HG03039 (cell line): ENCODE measurements around the gene SCARF2.
"Not testable (repeated sequence)": the region's sequence is repeated elsewhere in the genome, so short reads cannot be mapped to it uniquely, and the experiment has no call there.

Experiments
- ATAC-seq: cut with Tn5 transposase; IDR thresholded peaks from one replicate; pipeline ENCODE4 v1.9.1; 2021; ENCODE audit warnings: mild to moderate bottlenecking, moderate library complexity; ENCODE audit not compliant: unreplicated experiment

Gene SCARF2

DNA sequence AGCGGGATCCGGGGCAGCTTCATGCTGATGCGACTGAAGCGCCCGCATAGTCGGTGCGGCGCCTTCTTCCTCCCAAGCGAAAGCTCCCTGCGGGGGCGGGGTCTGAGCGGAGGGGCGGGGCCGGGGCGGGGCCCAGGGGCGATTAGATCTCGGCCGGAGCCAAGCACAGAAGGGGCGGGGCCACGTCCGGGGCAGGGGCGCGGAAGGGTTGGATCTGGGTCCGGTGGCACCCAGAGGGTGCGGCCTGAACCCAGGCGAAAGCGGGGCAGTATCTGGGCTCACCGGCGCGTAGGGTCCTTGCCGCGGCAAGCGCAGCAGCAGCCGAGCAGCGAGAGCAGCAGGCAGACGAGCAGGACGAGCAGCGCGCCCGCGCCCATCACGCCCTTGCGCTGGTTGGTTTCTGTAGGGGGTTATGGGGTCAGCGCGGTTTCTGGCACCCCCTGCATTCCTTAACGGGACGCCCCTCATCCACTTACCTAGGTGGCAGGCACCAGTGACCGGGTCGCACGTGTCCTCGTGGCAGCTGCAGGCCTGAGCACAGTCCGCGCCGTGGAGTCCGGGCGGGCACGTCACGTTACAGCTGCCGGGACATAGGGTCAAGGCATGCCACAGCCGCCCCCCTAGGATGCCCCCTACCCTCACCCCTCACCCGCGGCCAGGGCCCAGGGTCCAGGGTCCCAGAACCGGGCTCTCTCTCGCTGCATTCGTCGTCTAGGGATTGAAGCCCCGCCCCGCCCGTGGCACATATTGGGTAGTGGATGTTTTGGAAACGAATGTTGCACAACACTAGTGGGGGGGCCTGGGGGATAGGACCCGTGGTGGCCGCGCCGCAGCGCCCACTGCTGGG is 8.1 kb downstream of the SCARF2 start:
- ATAC-seq, result no peak

DNA sequence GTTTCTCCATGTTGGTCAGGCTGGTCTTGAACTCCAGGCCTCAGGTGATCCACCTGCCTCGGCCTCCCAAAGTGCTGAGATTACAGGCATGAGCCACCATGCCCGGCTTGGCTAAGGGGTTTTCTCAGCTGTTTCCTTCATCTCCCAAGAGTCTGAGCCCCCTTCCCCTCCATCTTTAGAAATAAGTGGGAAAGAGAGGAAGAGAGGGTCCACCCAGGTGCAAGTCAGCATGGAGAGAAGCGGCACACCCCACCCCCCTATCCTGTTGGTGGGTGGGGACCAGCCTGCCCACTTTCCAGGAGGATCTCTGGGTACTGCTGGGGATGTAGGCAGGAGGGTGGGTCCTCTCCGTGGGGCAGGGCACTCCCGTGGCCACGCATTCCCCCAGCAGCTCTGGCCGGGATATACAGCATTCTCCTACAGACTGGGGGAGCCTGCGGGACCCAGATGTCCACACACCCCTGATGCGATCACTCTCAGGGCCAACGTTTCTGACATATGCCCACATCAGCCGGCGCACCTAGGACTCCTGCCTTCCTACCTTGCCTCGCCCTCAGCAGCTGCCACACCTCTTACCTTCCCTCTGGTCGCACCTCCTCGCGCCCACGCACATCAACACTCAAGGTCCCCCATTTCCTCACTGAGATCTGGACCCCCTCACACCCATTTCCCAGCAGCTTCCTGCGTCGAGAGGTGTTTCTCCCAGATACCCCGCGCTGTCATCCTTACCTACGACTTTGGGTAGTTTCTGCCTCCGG is 8.9 kb downstream of the SCARF2 start:
- no peak for ATAC-seq

DNA sequence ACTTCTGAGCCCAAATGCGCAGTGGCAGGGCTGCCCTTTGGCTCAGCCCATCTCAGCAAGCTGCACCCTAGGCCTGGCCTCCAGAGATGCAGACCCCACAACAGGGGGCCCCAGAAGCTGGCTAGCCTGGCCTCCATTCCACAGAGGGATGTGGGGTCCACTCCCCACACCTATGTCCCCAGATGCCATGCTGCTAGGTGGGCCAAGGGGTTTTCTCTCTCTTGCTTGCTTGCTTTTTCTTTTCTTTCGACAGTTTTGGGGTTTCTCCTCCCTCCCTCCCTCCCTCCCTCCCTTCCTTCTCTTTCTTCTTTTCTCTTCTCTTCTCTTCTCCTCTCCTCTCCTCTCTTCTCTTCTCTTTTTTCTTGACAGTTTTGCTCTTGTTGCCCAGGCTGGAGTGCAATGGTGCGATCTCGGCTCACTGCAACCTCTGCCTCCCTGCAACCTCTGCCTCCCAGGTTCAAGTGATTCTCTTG is 9.6 kb downstream of the SCARF2 start:
- no peak for ATAC-seq

DNA sequence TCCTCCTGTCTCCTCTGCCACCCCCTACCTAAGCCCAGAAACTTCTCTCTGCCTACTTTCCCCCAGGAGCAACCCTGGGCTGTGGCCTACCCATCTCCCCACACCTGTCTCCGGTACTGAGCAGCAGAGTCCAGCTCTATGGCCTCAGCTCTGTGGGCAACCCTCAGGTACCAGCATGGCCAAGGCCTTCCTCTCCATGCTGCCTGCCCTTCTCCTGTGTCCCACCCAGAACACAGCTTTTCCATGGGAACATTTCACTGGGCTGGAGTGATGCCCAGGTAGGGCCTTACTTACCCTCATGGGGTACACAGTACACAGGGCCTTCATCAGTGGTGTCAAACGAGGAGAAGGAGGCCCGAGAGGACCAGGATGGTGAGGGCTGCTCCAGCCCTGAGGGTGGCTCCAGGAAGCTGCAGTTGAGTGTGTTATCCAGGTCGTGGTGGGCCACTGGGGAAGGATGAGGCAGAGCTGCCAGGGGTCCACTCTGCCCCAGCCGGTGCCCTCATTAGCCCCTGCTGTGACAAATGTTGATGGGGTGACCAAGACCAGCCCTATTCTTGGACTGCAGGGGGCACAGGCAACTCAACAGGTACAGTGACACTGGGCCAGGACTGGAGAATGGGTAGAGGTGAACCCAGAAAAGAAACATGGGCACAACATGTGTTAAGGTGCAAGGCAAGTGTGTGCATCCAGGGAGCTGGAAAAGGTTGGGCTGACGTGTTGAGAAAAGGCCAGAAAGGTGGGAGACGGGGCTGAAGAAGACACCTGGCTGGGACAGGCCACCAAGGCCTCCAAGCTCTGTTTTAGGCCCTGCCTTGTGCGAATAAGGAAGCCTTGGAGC is 10.3 kb downstream of the SCARF2 start:
- no peak for ATAC-seq

DNA sequence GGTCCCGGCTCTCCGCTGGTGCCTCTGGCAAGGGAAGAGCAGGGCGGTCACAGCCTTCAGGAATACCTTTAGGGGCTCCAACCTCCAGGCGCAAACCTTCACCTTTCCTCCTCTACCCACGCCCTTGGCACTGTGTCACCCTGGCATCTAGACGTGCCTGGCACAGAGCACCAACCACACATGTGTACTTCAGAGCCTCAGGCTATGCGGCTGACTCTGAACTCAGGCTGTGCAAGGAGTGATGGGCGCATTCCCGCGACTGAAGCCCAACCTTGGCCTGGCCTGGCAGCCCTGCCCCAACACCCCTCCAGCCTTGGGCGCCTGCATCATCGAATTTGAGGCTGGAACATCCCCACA is 11.4 kb downstream of the SCARF2 start:
- no peak for ATAC-seq

DNA sequence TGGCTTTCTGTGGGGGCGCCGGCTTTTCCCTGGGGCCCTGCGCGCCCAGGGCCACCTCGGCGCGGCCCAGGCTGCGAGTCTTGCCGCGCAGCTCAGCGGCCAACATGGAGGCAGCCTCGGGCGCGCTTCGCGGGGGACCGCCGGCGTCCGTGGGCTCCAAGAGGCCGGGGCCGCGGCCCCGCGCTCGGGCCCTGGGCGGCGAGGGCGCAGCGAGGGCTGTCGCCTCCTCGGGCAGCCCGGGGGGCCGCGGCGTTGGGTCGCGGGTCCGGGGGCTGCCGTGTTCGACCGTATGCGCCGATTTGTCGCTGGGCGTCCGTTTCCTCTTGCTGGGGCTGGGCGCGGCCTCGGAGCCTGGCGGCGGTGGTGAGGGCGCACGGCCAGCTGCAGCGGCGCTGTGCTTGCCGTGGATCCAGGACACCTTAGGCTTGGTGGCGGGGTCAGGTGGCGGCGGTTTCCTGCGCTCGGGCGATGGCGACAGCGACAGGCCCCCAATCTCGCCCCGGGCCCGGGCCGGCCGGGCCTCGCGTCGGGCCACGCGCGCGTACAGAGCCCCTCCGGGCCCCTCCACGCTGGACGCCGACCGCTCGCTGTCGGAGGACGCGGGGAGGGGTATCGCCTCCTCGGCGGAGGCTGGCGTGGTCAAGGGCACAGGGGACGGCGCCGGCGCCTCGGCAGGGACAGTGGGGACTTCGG is 11.9 kb downstream of the SCARF2 start:
- ATAC-seq, result no peak

DNA sequence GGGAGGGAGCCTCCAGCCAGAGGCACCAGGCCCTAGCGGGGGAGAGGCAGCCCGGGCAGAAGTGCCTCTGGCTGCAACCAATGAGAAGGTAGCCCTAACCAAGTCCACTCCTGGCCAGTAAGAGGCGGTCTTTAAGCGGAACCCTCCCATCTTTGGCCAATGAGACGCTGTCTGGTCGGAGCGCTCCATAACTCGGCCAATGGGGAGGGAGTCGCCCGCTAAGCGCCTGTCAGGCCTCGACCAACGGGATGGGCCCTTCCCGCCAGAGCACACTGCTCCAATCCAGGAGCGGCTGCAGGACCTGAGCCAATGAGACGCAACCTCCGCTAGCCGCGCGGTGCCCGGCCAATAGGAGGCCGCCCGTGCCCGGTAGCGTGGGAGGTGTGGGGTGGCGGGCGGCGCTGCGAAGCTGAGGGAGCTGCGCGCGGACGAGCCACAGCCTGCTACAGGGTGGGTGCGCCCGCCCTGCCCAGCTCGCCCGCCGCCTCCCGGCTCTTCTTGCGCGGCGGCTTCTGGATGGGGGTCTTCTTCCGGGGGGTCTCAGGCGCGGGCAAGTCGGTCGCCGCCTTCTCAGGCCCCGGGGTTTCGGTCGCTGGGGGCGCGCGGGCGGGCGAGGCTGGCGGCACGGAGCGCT is 12.6 kb downstream of the SCARF2 start:
- no peak for ATAC-seq

DNA sequence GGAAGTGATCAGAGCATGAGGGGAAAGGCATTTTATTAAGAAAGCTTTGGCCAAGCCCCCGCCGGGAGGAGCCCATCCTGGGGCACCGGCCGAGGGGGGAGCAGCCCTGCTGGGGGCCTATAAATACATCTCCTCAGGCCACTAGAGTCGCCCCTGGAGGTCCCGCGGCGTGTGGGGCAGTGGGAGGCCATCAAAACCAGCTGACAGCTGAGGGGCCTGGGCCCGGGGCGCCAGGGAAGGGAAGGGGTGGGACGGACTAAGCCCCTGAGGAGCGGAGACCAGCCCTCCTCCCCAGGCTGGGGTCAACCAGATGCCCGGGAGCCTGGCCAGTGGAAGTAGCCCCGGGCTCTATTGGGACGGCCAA is 13.1 kb downstream of the SCARF2 start:
- ATAC-seq, result no peak

DNA sequence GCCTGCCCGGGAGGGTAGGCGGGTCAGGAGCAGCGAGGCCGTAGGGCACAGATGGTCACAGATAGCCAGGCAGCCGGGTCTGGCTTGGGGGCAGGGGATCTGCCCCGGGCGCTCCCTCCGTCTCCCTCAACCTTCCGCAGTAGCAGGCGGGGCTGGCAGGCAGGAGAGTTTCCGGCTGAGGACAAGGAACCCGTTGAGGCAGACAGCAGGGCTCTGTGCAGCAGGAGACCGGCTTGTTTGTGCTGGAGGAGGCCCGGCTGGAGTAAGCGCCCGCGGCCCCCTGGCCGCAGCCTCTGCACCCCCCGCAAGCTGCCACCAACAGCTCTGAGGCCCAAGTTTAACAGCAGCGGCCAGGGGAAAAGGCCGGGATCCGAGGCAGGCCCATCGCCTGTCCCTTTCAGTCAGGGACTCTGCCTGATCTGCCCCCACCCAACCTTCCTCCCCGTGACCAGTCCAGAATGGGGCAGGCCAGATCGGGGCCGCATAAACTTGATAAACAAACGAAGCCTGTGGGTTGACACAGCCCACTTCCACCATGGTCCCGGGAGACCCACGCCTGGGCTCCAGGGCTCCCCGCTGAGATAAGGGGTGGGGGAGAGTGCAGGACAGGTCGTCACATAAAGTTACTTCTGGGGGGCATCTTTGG is 13.6 kb downstream of the SCARF2 start:
- no peak for ATAC-seq

DNA sequence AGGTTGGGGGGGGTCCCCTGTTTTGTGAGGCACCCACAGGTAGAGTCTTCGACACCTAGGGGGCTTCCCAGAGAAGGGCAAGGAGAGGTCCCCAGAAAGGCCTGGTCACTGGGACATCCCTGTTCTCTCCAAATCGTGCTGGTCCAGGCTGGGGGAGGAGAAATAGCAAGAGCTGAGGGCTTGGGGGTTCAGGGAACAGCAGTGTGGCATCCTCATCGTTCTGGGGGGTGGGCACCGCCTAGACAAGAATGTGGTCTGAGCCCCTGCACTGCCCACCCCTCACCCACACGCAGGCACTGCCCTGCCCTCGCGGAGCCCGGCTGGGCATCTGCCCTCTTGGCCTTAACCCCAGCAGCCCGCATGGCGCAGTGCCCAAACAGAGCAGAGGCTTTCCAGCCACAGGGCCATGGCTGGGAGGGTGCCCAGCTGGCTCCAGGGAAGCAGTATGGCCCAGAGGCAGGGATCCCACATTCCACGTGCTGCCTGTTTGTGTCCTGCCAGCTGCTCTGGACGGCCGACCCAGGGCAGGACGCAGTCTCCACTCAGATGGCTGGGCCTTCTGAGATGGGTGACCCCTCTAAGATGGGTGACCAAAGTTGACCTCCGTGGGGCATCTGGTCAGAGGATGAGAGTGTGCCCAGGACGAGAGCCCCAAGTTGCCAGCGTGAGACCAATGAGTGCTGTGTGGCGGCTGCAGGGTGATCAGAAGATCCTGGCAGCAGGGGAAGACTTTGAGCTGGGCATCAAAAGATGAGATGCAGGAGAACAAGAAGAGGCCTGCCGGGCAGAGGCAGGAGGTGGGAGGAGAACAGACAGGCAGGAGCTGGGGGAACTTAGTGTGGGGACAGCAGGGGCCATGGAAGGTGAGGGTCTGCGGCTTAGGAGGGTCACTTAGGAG is 14.4 kb downstream of the SCARF2 start:
- no peak for ATAC-seq

DNA sequence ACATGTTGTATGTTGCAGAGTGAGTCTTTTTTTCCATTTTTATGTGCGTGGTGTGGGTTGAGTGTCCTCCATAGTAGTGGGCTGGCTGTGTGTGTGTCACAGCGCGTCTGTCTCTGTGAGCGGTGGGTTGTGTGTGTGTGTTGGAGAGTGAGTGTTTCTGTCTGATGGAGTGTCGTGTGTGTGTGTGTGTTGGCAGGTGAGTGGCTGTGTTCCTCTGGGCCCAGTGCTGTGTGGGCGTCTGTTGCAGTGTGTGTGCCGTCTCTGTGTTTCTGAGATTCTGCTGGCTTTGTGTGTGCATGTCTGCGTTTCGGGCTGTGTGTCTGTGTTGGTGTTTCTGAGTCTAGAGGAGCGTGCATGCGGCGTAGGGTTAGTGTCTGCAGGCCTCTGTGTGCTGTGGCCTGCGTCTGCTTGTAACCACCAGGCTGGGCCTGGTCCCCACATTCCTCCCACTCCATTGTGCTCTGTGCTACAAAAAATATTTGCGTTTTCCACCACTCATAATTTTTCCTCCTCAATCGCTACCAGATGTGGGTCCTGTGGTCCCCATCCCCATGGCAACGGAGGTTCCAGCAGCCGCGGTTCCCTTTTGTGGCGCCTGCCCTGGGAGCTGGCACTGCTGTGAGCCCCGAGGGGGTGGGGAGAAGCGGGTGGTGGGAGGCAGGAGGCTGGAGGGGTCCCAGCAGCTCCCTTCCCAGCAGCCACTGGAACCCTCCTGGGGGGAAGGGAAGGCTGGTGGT is 15.2 kb downstream of the SCARF2 start:
- ATAC-seq, result no peak

DNA sequence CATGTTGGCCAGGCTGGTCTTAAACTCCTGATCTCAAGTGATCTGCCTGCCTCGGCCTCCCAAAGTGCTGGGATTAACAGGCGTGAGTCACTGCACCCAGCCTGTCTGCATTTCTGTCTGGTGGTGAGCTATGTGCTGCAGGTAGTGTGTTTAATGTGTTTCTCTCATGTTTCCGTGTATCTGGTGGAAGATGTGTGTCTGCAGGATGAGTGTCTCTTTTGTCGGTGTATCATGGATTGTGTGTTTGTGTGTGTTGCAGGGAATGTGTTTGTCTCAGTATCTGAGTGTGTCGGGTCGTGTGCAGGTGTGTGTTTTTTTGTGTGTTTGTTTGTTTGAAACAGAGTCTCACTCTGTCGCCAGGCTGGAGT is 16.1 kb downstream of the SCARF2 start:
- ATAC-seq, result no peak

DNA sequence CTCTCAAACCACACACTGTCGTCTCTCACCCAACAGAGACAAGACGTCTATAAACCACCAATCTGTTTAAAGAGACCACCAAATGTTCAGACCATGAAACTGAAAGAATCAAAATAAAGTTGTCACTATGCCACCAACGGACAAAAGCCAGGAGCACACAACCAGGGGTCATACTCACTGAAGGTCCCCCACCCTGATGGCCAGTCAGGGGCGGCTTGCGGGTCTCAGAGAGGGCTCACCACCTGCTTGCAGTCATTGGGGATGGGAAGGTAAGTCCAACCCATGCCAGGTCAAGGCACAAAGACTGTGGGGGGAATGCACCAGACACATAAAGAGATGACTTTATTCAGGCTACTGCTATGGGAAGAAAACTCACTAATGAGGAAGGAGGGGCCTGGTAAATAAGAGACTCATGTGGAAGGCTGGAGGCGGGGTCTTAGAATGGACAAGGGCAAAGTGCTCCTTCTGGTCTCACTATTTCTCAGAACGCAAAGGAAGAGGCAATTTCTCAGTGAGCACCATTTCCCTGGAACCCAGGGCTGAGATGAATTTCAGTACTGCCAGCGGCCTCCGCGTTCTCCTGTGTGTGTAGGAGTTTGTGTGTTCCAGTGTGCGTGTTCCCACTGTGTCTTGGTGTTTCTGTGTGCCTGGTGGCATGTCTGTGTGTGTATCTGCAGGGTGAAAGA is 17.3 kb downstream of the SCARF2 start:
- ATAC-seq, result no peak

DNA sequence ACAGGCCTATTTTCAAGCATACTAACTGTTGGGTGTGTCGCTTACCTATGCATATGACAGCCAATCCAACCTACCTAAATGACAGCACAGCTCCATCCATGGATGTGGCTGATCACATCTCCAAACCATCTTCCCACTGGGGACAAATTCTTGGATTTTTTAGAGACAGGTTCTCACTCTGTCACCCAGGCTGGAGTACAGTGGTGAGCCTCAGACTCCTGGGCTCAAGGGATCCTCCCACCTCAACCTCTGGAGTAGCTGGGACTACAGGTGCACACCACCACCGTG is 18.0 kb downstream of the SCARF2 start:
- ATAC-seq, result no peak

DNA sequence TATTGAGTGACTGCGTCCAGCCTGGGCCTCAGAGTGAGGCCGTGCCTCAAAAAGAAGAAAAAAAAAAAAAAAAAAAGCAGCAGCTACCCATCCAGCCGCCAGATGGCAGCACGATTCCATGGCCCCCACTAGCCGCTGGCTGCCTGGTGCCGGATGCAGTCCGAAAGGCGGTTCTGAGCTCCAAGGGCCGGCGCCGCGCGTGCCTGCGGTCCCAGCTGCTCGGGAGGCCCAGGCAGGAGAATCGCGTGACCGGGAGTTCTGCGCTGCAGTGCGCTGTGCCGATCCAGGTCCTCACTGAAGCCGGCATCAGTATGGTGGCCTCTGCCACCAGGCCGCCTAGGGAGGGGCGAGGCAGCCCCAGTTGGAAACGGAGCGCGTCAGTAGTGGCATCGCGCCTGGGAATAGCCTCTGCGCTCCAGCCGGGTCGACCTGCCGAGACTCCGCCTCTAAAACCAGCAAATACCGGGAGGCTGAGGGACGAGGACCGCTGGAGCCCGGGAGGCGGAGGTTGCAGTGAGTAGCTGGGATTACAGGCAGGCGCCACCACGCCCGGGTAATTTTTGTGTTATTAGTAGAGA is 19.3 kb downstream of the SCARF2 start:
- no peak for ATAC-seq

DNA sequence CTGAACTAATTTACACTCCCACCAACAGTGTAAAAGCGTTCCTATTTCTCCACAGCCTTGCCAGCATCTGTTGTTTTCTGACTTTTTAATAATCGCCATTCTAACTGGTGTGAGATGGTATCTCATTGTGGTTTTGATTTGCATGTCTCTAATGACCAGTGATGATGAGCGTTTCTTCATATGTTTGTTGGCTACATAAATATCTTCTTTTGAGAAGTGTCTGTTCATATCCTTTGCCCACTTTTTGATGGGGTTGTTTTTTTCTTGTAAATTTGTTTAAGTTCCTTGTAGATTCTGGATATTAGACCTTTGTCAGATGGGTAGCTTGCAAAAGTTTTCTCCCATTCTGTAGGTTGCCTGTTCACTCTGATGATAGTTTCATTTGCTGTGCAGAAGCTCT is 21.9 kb downstream of the SCARF2 start:
- ATAC-seq, result not testable (repeated sequence)

DNA sequence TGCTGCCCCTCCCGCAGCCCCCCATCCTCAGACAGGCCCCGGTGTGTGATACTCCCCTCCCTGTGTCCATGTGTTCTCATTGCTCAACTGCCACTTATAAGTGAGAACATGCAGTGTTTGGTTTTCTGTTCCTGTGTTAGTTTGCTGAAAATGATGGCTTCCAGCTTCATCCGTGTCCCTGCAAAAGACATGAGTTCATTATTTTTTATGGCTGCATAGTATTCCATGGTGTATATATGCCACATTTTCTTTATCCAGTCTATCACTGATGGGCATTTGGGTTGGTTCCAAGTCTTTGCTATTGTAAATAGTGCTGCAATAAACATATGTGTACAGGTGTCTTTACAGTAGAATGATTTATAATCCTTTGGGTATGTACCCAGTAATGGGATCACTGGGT is 22.4 kb downstream of the SCARF2 start:
- not testable (repeated sequence) for ATAC-seq

DNA sequence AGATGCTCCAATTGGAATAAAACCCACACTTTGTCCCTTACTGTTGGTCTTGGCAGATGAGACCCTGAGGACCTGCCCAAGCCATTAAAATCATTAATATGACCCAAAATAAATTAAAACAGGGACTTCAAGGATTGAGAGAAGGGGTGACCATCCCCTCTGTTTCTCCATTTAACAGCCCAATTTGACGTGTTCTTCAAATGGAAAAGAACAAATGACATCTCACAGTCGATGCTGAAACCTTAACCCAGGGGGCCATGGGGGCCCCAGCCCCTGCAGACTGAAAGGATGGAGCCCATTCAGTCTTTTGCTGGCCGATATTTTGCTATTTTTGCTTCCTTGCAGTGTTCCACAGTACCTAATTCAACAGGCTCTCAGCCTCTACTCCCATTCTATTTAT is 23.2 kb downstream of the SCARF2 start:
- no peak for ATAC-seq
